ENCODE results near the gene ZNF574.

The ZNF574 gene

GRCh38 chr19:42075616-42076379 is at the start of gene ZNF574:
ZNF574 (plus strand) TSS chr19:42076166; CDS start chr19:42078607, 2,441 bp downstream.
- no peaks in the 10 kb centered on the region for H3K27me3 ChIP-seq
- DNase-seq, result peak; percentile 99 to 100
- H3K4me3 ChIP-seq, result peak within 1 kb of the TSS; percentile 85 to 94
- no peaks in the 10 kb centered on the region for H3K9me3 ChIP-seq
- peaks cover 22 to 28% (median 23%) of the 10 kb centered on the region in 3 donors for H3K36me3 ChIP-seq
- intact Hi-C loops (cut with DNase I; ENCODE audit: low total_unique reads), result no loop called here
- peak within 1 kb of the TSS; percentile 90 to 98 for H3K27ac ChIP-seq
- no peak for TF ChIP-seq CTCF (IDR thresholded peaks at IDR 0.05)
- H3K4me1 ChIP-seq, result peaks cover 0 to 28% (median 20%) of the 10 kb centered on the region in 4 donors

- no peak for DNase-seq
Measured at GRCh38 chr19:42028304-42029216, 47.4 kb upstream of the ZNF574 start.

GRCh38 chr19:42030645-42031440 is 45.1 kb upstream of the ZNF574 start:
- no peak overlapping the region for H3K27ac ChIP-seq
- no peaks in the 10 kb centered on the region for H3K4me1 ChIP-seq
- no peaks in the 10 kb centered on the region for H3K9me3 ChIP-seq
- H3K36me3 ChIP-seq, result no peaks in the 10 kb centered on the region
- no peak for DNase-seq
- no peak for TF ChIP-seq CTCF (IDR thresholded peaks at IDR 0.05)
- intact Hi-C loops (cut with DNase I; ENCODE audit: low total_unique reads), result no loop called here
- H3K4me3 ChIP-seq, result no peak overlapping the region
- no peaks in the 10 kb centered on the region for H3K27me3 ChIP-seq

More at GRCh38 chr19:42028304-42029216, 47.4 kb upstream of the ZNF574 start:
- Histone ChIP-seq H3K36me3 (no peaks in the 10 kb centered on the region), H3K9me3 (no peaks in the 10 kb centered on the region), H3K4me1 (peaks cover 0 to 17% (median 12%) of the 10 kb centered on the region in 4 donors), H3K27ac (no peak overlapping the region), H3K27me3 (no peaks in the 10 kb centered on the region), H3K4me3 (no peak overlapping the region)
- TF ChIP-seq CTCF (IDR thresholded peaks at IDR 0.05), result no peak
- intact Hi-C loops (cut with DNase I; ENCODE audit: low total_unique reads), result no loop called here

GRCh38 chr19:42032431-42032830 is 43.5 kb upstream of the ZNF574 start:
- intact Hi-C loops (cut with DNase I; ENCODE audit: low total_unique reads), result no loop called here
- Histone ChIP-seq H3K4me3 (no peak overlapping the region), H3K36me3 (peaks cover 0 to 9% (median under 1%) of the 10 kb centered on the region in 3 donors), H3K4me1 (no peaks in the 10 kb centered on the region), H3K27ac (no peak overlapping the region), H3K27me3 (no peaks in the 10 kb centered on the region), H3K9me3 (no peaks in the 10 kb centered on the region)
- no peak for TF ChIP-seq CTCF (IDR thresholded peaks at IDR 0.05)
- DNase-seq, result no peak

GRCh38 chr19:42033413-42033812 is 42.6 kb upstream of the ZNF574 start:
- no peak for DNase-seq
- no peaks in the 10 kb centered on the region for H3K27me3 ChIP-seq
- intact Hi-C loops (cut with DNase I; ENCODE audit: low total_unique reads), result no loop called here
- peaks cover 0 to 19% (median 7%) of the 10 kb centered on the region in 3 donors for H3K36me3 ChIP-seq
- no peaks in the 10 kb centered on the region for H3K4me1 ChIP-seq
- H3K4me3 ChIP-seq, result no peak overlapping the region
- TF ChIP-seq CTCF (IDR thresholded peaks at IDR 0.05), result no peak
- H3K27ac ChIP-seq, result no peak overlapping the region
- H3K9me3 ChIP-seq, result no peaks in the 10 kb centered on the region
